Activated CD4-positive, alpha-beta memory T cell treated with anti-CD3 and anti-CD28 coated beads, Interleukin-2, amount 10 ng/mL, durations not matched to agents 7 days and 5 days (primary cell): ENCODE results near the gene DNAH14. TPM values are rescaled to one million over a fixed set of nuclear protein-coding genes. Genes with fewer than 3 reads are reported as not detected.

Experiments
- CTCF ChIA-PET: fragments of 350-600 bp; sonication (Branson Sonifier 250); formaldehyde crosslinking; loops from one replicate; lab custom pipeline; 2021; ENCODE audit warnings: antibody characterized with exemption, inconsistent platforms; lab: Charles Lee
- POLR2A ChIA-PET: fragments of 350-600 bp; sonication (Branson Sonifier 250); formaldehyde crosslinking; loops from one replicate; lab custom pipeline; 2021; ENCODE audit warnings: antibody characterized with exemption; lab: Charles Lee
- DNase-seq: peaks from one replicate; pipeline ENCODE4 v3.0.0-alpha.2; 2020
- H3K27ac Mint-ChIP-seq: one replicate; pipeline ENCODE4 v1.8.0; 2021; ENCODE audit warnings: mild to moderate bottlenecking, mixed read lengths
- H3K27me3 Mint-ChIP-seq: one replicate; pipeline ENCODE4 v1.8.0; 2021; ENCODE audit warnings: mixed read lengths
- H3K36me3 Mint-ChIP-seq: one replicate; pipeline ENCODE4 v1.8.0; 2021; ENCODE audit warnings: low read depth, mixed read lengths
- H3K4me1 Mint-ChIP-seq: one replicate; pipeline ENCODE4 v1.8.0; 2021; ENCODE audit warnings: mixed read lengths
- H3K4me3 Mint-ChIP-seq: one replicate; pipeline ENCODE4 v1.8.0; 2021; ENCODE audit warnings: mild to moderate bottlenecking, mixed read lengths
- H3K9me3 Mint-ChIP-seq: one replicate; pipeline ENCODE4 v1.8.0; 2021; ENCODE audit warnings: mixed read lengths
- total RNA-seq, 2 experiments: library from RNA; stranded (reverse); gene quantifications; one replicate each; pipeline ENCODE4 v1.2.3, GENCODE V29; 2021

The DNAH14 gene
- total RNA-seq, 2 experiments from 2014 or later, result 0.25 to 0.28 TPM

DNA sequence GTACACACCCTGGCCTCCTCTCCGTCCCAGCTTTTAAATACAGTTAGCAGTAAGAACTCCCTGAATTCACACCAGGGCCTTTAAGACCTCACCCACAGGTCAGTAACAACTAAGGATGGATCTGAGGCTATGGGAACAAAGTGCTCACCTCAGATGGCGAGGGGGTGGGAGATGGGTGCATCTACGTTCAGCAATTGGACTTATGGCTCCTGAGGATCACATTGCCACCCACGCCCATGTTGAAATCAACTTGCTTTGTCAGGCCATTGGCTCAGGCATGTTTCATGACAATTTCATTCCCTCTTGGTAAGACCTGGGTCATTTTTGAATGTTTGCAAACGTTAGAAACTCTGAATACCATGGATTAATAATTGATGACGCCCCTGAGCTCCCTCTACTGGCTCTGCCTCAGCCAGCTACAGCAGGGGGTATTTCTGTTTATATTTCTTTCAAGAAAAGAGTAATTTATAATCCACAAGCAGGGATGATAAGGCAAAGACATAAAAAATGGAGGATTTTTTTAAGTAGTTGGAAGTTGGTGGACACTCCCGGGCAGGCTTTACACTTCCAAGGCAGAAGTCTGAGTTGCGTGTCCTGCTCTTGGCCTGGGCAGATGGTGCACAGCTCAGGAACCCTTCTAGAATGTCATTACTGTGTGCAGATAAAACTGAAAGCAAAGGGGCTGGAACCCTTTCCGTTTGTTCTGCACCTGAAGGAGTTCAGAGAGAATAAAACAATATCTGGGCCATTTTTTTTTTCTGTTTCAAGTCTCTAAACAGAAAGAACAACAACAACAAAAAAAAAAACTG is 512.0 kb downstream of the DNAH14 start:
- Mint-ChIP-seq H3K27ac (peak overlapping the region; percentile 71), H3K27me3 (no peaks in the 10 kb centered on the region), H3K4me3 (peak overlapping the region; percentile 38), H3K4me1 (peaks cover 56% of the 10 kb centered on the region), H3K9me3 (no peaks in the 10 kb centered on the region), H3K36me3 (no peaks in the 10 kb centered on the region)
- CTCF ChIA-PET, result interaction anchor here (0.7 to 7.7 kb wide), 9 partner anchors 9 to 34 kb away, joined by 3 to 92 read pairs (median 5); partner anchors contain the start of gene LBR
- no peak for DNase-seq
- POLR2A ChIA-PET, result interaction anchor here (1.0 to 10.1 kb wide), 4 partner anchors 13 to 621 kb away, joined by 3 to 338 read pairs (median 152); partner anchors contain the start of genes H3-3A and LBR

DNA sequence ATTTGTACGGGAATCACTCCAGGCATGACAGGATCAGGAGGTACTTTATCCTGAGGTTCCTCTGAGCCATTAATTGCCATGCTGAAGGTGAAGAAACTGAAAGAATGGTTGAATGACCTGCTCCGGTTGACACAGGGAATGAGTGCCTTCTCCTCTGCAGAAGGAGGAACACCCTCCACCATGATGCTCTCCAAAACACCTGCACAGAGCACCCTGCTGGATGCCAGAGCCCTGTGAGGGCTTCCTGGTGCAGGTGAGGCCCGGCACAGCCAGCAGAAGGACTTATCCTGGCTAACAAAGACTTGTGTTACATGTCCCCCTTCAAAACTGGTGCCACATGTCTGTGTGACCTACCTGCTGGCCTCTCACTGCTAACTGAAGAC is 512.6 kb downstream of the DNAH14 start:
- Mint-ChIP-seq H3K27me3 (no peaks in the 10 kb centered on the region), H3K4me1 (peaks cover 58% of the 10 kb centered on the region), H3K9me3 (no peaks in the 10 kb centered on the region), H3K4me3 (peak overlapping the region; percentile 38), H3K36me3 (no peaks in the 10 kb centered on the region), H3K27ac (peak overlapping the region; percentile 71)
- ChIA-PET POLR2A (interaction anchor here (1.0 to 10.1 kb wide), 4 partner anchors 13 to 620 kb away, joined by 3 to 338 read pairs (median 152); partner anchors contain the start of genes H3-3A and LBR), CTCF (interaction anchor here (0.7 to 7.7 kb wide), 6 partner anchors 10 to 31 kb away, joined by 4 to 92 read pairs (median 10); partner anchors contain the start of gene LBR)
- DNase-seq, result no peak

DNA sequence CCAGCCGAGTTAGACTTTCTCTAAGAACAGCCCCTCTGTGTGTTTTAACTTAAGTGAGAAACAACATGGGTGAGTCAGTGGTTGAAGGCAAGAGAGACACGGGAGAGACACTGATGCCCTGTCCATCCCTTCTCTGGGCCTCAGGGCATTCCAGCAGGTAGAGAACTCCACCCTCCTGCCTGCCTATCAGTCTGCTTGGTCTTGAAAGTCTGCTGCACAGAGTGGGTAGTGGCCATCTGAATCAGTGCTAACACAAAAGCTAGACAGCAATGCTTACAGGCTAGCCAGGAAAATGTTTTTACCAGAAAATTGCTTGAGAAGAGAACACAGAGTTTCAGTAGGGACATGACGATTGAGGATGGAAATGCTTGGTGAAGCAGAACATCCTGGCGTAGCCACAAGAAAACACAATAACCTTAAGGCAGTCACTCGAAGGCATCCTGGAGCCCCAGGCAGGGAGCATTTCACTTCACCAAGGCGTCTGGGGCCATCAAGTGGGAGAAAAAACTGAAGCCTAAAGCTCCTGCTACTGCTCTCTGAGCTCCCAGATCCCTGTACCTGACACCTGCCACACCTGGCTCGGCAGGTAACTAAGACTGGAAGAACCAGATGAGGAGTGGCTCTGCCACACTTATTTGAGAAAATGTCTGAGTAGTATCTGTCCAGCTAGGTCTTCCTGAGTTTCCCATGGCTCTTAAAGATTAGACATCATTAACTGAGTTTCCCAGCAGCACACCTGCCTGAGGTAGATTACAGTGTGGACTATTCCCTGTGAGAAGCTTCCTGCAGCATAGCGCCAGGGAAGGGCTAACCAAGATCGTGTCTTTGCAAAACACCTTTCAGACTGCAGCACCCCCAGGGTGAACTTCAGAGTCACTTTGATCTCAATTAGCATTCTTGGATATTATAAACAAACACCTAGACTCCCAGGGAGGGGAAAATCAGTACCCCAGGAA is 516.4 kb downstream of the DNAH14 start:
- POLR2A ChIA-PET, result interaction anchor here (0.7 to 10.1 kb wide), 14 partner anchors 10 to 1277 kb away, joined by 3 to 338 read pairs (median 16); partner anchors contain the start of genes H3-3A, LBR, SDE2 and SRP9
- no peak for DNase-seq
- Mint-ChIP-seq H3K9me3 (no peaks in the 10 kb centered on the region), H3K27ac (peak overlapping the region; percentile 96), H3K27me3 (no peaks in the 10 kb centered on the region), H3K36me3 (no peaks in the 10 kb centered on the region), H3K4me1 (peaks cover 69% of the 10 kb centered on the region), H3K4me3 (peak overlapping the region; percentile 49)
- CTCF ChIA-PET, result interaction anchor here (1.7 to 7.7 kb wide), 6 partner anchors 15 to 331 kb away, joined by 5 to 92 read pairs (median 26); partner anchors contain the start of genes LBR and SRP9

DNA sequence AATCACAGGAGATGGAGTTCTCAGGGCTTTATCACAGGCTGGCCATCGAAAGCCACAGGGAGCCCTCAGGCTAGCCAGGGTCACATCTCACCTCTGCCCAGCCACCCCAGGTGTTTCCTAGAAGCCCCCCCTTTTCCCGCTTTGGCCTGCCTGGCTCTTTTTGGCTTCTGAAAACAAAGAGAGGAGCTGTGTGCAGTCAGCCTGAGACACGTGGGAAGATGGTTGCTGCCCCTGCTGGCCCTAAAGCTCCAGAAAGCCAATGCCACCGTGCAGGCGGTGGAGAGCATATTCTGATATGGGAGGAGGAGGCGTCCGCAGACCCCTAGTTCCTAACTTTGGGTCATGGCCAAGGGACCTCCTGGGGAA is 517.1 kb downstream of the DNAH14 start:
- Mint-ChIP-seq H3K36me3 (no peaks in the 10 kb centered on the region), H3K27me3 (no peaks in the 10 kb centered on the region), H3K4me3 (no peak overlapping the region), H3K4me1 (peaks cover 70% of the 10 kb centered on the region), H3K27ac (peak overlapping the region; percentile 96), H3K9me3 (no peaks in the 10 kb centered on the region)
- CTCF ChIA-PET, result interaction anchor here (0.6 to 7.7 kb wide), 4 partner anchors 19 to 519 kb away, joined by 4 to 92 read pairs (median 26); partner anchors contain the start of gene LBR
- POLR2A ChIA-PET, result interaction anchor here (0.8 to 10.1 kb wide), 6 partner anchors 9 to 477 kb away, joined by 3 to 338 read pairs (median 53); partner anchors contain the start of gene LBR
- DNase-seq, result no peak

DNA sequence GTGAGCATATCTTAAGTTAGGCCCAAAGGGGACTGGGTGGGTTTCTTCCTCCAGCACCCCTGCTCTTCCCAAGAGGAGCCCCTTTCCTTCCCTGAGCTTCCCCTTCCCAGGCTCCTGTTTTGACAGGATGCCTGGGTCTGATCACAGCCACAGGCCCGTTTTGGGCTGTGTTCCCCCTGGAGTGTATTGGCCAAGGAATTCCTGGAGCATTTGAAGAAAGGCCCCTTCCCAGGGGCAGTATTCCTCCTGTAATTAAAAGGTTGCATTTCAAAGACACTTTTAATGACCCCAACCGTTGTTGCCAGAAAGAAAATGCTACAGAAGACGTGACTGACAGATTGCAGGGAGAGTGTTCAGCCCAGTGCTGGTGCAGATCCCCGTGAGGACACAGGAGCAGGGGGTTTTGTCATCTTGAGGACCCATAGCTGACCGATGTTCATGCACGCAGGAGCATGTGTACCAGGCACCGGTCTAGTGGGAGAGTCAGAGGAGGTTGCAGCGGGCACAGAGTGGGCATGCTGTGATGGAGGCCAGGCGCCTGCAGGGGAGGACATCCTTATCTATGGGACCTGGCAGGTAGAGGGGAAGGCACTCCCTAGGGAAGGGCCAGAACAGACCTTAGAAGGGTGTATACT is 517.6 kb downstream of the DNAH14 start:
- H3K27me3 Mint-ChIP-seq, result no peaks in the 10 kb centered on the region
- POLR2A ChIA-PET, result interaction anchor here (0.9 to 10.1 kb wide), 5 partner anchors 9 to 22 kb away, joined by 3 to 338 read pairs (median 75); partner anchors contain the start of gene LBR
- H3K4me3 Mint-ChIP-seq, result no peak overlapping the region
- H3K4me1 Mint-ChIP-seq, result peaks cover 65% of the 10 kb centered on the region
- no peak overlapping the region for H3K27ac Mint-ChIP-seq
- DNase-seq, result peak; percentile 13
- H3K9me3 Mint-ChIP-seq, result no peaks in the 10 kb centered on the region
- H3K36me3 Mint-ChIP-seq, result no peaks in the 10 kb centered on the region
- CTCF ChIA-PET, result interaction anchor here (0.6 to 7.7 kb wide), 2 partner anchors 19 to 519 kb away, joined by 4 to 92 read pairs; partner anchors contain the start of gene LBR

DNA sequence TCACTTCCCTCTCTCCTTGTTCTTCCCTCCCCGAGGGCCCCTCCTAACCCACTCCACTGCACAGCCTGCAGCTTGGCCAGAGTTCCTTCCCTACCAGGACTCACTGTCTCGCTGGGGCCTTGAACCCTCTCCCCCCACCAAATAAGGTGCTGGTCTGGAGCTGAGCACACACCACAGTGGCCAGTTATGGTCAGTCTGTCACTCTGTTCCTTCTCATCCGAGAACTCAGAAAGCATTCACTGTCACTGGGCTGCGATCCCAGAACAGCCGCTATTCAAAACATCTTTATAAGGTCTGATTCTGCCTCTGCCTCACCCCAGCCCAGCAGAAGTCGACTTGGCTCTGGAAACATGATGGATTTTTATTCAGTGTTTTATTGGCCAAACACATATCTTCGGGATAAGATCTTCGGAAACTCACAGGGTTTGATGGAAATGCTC is 518.2 kb downstream of the DNAH14 start:
- H3K4me1 Mint-ChIP-seq, result peaks cover 63% of the 10 kb centered on the region
- no peak for DNase-seq
- ChIA-PET CTCF (no interaction called here), POLR2A (interaction anchor here (0.5 to 10.1 kb wide), 6 partner anchors 10 to 1065 kb away, joined by 3 to 300 read pairs (median 3); partner anchors contain the start of gene LBR)
- H3K36me3 Mint-ChIP-seq, result no peaks in the 10 kb centered on the region
- peak overlapping the region; percentile 46 for H3K27ac Mint-ChIP-seq
- no peaks in the 10 kb centered on the region for H3K27me3 Mint-ChIP-seq
- H3K9me3 Mint-ChIP-seq, result no peaks in the 10 kb centered on the region
- H3K4me3 Mint-ChIP-seq, result no peak overlapping the region

DNA sequence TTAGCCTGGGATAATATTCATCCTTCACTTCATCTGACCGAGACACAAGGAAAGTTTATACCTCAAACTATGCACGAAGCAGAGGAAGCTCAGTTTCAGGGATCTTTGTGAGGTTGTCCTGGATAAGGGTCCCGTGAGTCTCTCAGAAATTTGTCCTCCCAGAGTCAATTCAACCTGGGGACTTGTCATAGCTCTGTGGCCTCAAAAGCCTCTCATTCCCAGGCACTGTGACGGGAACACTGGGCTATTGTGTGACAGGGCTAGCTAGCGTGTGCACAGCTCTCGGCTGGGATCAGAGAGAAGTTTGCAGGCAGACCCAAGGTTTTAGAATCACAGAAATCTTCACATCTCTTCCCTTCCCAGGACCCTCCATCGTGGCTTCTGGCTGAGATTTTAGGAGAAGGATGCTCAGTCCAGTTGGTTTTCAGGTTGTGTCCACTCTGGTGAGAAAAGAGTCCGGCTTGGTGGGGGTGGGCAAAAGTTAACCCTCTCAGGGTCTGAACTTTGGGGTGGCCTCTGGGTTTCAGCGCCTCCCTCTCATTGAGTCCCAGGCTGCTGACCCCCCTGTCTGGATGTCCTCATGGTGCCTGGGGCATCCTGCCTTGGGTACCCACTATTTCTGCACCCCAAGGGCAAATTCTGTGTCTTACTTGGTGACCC is 518.8 kb downstream of the DNAH14 start:
- Mint-ChIP-seq H3K36me3 (no peaks in the 10 kb centered on the region), H3K4me1 (peaks cover 59% of the 10 kb centered on the region), H3K9me3 (no peaks in the 10 kb centered on the region), H3K27ac (no peak overlapping the region), H3K27me3 (no peaks in the 10 kb centered on the region), H3K4me3 (no peak overlapping the region)
- CTCF ChIA-PET, result interaction anchor here (0.7 to 1.8 kb wide), 2 partner anchors 11 to 13 kb away, joined by 3 to 8 read pairs; no protein-coding TSS in a partner anchor
- DNase-seq, result no peak
- POLR2A ChIA-PET, result interaction anchor here (0.5 to 10.1 kb wide), 6 partner anchors 10 to 1065 kb away, joined by 3 to 300 read pairs (median 3); partner anchors contain the start of gene LBR
